ENCODE results near the gene WWP2.

The WWP2 gene

DNA sequence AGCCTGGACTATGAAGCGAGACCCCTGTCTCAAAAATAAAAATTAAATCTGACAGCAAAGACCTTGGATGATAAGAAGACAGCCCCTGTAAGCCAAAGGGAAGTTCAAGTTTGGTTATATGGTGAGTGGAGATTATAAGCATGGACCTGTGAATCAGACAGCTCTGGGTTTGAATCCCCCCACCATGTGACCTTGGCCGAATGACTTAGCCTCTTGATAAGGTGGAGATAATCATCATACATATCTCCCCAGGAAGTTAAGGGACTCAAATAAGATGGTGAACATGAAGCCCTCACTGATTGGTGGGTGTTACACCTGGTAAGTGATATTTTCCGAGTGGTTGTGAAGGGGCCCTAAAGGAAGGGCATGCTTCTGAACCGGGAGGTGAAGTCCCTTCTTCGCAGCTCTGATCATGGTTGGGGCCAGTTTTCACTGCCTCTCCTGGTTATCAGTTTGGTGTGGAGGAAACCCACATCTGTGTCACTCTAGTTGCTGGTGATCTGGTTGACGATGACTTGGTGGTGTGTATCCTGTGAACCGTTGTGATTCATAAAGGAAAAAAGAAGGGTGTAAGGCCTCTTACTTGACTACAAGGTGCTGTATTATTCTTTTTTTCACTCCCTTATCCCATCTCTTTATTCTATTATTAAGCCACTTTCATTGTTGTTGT is 127.3 kb downstream of the WWP2 start:
- DNase-seq (ENCODE audit: low read depth in 2 of 2) = no peak

DNA sequence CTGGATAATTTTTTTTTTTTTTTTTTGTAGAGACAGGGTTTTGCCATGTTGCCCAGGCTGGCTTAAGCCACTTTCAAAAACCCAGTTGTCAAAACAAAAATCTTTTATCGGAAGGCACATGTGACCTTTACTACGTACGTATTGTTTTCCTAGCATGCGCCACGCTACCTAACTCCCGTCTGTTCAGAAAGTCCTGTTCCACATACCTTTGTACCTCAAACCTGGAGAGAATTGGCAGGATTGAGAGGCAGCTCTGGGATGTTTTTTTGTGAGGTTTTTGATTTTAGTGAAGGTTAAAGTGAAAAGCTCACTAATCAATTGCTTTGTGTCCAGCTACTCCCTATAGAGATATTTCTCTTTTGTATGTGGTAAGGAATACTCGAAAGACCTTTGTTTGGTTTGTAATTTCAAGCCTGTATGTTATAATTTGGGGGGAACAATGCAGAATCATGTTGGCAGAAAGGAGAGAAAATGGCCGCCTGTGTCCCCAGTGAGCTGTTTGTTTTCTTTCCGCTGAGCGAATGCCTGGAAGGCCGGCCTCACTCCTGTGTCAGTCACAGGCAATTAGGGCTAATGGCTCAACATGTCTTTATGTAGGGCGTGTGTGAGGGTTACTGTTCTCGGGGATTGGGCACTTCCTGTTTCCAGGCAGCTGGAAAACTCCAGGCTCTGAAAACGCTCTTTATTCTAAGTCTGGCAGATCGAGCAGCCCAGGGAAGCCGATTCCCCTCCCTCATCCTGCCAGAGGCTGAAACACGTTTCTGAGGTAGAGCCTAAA is 128.2 kb downstream of the WWP2 start:
- DNase-seq (ENCODE audit: low read depth in 2 of 2) = no peak

DNA sequence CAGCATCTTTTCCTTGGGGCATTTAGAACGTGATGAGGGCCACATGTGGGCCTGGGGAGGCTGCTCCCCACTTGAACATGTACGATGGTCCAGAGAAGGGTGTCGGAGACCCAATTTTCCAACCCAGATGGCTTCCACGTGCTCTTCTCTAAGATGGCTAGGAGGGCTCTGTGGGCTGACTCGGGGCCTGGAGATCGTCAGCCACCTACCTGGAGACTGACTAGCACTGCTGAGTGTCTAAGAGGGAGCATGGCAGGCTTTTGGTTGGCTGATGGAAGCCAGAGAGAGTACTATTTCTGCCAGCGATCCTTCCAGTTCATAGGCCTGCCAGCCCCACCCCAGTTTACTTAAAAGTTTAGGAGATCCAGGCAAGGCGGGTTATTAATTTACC is 128.8 kb downstream of the WWP2 start:
- DNase-seq (ENCODE audit: low read depth in 2 of 2) = no peak

DNA sequence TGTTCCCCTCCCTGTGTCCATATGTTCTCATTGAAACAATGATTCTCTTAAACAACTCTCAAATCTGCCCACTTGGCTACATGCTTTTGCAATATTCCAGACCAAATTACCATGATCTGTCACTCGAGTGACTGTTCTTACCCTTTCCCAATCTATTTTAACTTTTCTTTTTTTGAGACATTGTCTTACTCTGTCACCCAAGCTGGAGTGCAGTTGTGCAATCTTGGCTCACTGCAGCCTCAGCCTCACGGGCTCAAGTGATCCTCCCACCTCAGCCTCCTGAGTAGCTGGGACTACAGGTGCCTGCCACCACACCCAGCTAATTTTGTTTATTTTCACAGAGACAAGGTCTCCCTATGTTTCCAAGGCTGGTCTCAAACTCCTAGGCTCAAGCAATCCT is 130.2 kb downstream of the WWP2 start:
- DNase-seq (ENCODE audit: low read depth in 2 of 2) = no peak

DNA sequence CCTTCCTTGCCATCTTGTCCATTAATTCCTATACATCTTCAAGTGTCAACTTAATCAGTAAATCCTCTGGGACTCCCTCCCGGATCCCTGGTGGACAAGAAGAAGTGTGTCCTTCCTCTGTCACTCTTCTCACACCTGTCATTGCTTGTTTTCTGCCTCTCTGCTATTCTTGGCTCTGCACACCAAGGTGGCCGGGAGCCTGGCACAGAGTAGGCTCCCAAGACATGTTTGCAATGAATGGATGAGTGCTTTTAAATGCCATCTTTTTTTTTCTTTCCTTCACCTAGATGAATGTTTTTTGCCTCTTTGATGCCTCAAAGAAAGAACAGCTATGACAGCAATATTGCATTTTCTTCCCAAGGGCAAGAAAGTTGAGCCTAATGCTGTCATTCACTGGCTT is 131.0 kb downstream of the WWP2 start:
- no peak for DNase-seq (ENCODE audit: low read depth in 2 of 2)

DNA sequence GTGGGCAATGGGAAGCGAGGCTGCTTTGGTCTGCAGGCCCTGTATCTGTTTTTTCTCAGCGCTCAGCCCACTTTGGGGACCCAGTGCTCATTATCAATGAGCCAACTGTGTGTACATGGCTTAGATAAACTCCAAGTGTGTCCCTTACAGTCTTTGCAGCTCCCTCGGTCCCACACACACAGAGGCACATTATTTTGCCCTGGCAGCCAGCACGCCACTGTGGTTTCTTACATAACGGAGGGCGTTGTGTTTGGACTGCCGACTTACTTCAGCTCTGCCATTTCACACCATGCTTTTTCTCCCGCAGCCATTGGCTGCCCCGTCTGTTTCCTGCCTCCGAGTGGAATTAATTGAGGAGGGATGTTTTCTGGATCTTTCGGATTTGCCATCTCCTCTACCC is 132.5 kb downstream of the WWP2 start:
- DNase-seq (ENCODE audit: low read depth in 2 of 2) = no peak

DNA sequence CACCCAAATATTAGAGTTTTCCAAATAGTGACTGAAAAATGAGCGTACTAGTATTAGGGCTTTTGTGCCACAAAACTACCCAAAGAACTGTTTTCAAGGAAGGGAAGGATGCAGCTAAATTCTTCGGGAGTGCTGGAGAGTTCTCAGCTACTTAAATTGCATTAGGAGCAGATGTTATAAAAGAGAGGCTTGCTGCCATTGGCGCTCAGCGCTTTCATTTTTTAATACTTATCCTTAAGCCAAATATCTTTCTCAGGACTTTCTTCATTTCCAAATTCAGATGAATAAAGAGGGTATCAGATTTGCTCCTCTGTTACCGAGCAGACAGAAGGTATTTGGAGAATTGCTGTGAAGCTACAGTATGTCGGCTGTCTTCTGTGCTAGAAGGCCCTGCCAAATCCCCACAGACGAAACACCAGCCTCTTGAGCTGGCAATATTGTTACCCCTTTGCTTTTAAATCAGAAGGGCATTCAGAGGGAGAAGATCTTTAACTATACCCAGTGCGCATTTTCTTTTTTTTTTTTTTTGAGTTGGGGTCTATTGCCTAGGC is 141.8 kb downstream of the WWP2 start:
- no peak for DNase-seq (ENCODE audit: low read depth in 2 of 2)

DNA sequence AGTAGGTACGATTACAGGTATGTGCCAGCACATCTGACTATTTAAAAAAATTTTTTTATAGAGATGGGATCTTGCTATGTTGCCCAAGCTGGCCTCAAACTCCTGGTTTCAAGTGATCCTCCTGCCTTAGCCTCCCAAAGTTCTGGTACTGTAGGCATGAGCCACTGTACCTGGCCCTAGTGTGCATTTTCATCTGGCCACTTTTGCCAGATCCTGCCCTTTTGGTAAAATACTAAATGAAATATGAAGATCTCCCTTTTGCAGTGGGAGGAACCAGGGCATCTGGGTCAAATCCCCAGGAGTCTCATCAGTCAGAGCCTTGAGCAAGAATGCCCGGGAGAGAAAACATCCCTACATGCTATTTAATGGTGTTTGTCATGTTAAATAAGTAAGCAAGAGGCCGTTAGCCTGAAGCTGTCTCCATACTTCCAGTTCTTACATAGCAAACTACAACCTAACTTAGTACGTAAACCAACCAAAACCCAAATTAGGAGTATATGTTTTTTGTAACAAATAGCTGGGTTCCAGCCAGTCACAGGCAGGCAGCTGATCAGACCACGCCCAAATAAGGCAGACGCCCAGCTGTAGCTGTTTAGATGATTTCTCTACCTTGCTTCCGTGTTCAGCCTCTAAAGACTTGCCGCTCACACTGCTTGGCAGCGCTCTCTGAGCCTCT is 142.5 kb downstream of the WWP2 start:
- no peak for DNase-seq (ENCODE audit: low read depth in 2 of 2)

DNA sequence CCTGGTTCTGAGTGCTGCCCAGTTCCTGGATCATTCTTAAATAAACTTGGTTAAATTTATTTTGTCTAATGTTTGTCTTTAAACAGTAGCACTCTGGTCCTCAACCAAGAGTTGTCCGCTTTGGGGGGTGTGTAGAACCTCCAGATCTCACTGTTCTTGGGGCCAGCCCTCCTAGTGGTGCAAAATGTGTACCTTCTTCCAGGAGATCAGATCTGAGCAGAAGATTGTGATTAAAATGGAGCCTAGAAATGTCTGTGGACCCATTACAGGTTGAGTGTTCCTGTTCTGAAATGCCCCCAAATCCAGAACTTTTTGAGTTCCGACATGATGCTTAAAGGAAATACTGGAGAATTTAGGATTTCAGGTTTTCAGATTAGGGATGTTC is 143.0 kb downstream of the WWP2 start:
- DNase-seq (ENCODE audit: low read depth in 2 of 2) = no peak

DNA sequence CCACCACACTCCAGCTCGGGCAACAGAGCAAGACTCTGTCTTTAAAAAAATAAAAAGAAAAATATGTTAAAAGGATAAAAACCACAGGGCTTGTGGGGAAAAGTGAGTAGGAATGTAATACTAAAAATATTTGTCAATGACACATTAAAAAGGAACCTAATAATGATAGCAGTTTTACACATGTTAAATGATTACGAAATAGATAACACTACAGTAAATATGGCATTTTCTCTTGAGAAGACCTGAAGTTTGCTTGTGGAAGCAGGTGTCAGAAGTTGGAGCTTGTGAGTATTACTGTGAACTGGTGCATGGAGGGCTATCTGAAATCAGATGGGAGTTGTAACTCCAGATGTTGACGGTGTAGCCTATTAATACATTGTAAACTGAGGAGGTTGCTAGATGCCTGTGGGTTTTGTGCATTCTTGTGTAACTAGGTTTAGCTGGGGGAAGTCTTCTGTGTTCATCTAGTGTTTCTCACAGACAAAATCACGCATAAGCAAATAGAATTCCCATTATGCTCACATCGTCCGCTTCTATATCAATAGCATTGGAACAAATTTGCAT is 144.8 kb downstream of the WWP2 start:
- peak; percentile 73 to 74 for DNase-seq (ENCODE audit: low read depth in 2 of 2)

DNA sequence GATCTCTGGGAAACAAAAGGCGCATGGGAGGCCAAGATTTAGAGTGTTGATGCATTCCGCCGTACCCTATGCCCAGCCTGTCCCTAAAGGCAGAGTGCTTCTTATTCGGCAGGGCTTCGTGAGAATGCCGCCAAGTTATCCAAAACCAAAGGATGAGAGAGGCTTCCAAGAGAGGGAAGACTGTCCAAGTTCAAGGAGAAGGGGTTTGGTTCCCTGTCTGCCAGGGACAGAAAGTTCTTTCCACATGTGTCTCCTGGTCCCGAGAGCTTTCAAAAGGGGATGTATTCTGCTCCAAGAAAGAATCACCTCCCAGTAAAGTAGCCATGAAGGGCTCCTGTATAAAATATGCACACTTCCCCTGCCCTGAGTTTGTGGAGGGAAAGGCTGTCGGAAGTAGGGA is 146.9 kb downstream of the WWP2 start:
- DNase-seq (ENCODE audit: low read depth in 2 of 2) = no peak

DNA sequence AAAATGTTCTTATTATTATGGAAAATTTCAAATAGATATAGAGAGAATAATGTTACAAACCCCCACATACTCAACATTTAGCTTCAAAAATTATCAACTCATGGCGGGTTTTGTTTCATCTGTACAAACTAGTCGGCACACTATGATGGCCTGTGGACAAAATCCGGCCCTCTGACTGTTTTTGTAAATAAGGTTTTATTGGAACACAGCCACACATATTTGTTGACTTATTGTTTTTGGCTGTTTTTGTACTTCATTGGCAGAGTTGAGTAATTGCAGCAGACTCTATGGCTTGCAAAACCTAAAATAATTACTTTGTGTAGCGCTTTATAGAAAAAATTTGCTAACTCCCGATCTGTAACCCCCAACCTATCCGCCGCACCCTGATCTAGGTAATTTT is 147.6 kb downstream of the WWP2 start:
- DNase-seq (ENCODE audit: low read depth in 2 of 2) = no peak

DNA sequence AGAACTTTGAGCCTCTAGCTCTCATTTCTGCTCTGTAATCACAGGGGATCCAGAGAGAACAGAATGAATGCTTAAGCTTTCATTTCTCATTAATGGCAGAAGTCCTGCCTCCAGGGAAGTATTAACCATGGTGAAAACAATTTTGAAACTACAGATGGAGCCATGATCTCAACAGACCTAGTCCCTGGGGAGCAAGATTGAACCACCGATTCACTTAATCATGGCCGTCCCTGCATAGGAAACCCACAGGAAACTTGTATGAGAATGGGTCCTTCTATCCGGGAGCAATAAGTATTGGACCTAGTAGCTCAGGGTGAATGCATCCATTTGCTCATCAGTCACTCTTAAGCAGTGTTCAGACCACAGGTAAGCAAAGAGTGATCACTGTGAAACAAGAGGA is 148.8 kb downstream of the WWP2 start:
- DNase-seq (ENCODE audit: low read depth in 2 of 2) = no peak

DNA sequence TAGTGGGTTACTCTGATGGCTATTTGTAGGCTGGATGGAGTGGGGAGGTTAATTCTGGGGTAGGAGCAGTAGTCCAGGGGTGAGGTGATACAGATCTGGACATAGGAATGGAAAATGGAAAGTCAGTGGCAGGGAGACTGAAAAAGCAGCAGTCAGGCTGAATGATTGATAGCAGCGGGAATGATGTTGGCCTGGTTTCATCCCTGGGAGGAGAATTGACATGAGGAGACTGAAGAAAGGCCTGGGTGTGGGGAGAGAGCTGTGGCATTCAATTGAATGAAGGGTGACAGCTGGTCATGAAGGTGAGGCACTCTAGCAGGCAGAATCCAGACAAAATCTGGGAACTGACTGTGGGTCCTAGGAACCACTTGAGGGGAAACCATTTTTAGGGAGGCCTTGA is 154.3 kb downstream of the WWP2 start:
- no peak for DNase-seq (ENCODE audit: low read depth in 2 of 2)

DNA sequence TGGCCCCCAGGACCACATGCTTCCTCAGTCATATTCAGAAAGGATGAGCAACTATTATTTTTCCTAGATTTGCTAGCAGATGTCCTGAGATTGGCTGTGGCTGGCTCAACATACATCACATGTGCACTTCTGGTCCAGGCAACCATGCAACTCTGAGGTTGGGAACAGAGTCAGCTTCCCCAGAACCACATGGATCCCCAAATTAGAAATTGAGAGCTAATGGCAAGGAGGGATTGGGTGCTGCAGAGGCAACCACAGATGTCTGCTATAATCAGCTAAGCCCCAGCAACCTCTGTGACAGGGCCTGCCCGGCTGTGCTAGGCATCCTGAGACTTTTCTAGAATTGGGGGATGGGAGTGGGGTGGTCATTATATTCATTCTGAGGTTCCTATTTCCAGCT is 155.2 kb downstream of the WWP2 start:
- no peak for DNase-seq (ENCODE audit: low read depth in 2 of 2)

DNA sequence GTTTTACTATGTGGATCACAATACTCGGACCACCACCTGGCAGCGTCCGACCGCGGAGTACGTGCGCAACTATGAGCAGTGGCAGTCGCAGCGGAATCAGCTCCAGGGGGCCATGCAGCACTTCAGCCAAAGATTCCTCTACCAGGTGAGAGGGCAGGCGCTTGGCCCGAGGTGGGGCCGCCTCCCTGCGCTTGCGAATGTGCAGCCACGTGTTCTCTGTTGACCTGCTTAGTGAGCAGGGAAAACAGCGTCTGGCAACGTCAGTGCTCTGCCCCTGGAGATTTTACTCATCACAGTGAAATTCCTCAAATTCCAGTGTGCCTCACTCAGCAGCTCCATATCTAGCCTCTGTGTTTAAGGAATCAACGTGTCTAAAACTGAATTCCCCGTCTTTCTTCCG is 155.6 kb downstream of the WWP2 start:
- DNase-seq (ENCODE audit: low read depth in 2 of 2) = peak; percentile 87 to 89

DNA sequence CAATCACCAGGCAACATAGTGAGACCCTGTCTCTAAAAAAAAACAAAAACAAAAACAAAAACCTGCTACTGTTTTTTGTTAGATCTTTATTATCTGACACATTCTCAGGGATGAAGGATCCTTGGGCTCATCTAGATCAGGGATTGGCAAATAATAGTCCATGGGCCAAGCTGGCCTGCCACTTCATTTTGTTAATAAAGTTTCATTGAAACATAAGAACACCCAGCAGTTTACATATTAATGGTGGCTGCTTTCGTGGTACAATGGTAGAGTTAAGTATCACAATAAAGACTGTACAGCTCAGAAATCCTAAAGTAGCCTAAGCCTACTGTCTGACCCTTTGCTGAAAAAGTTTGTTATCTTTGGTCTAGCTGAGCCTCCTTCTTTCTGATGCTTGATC is 156.1 kb downstream of the WWP2 start:
- DNase-seq (ENCODE audit: low read depth in 2 of 2) = no peak

DNA sequence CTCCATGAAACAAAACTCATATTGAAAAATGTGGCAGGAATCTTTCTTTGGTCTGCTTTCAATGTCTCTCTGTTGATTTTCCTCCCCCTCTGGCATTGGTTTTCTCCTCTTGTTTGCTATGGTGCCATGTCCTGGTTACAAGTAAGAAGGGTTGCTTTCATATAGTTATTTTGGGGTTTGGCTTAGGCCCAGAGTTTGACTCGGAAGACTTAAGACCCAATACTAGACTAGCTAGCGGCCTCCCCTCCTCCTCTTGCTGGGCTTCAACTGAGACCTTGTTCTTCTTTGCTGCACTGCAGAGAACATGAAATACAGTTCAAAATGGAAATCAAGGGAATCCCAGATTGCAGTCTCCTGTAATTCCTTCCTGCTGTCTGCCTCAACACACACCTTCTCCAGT is 159.0 kb downstream of the WWP2 start:
- DNase-seq (ENCODE audit: low read depth in 2 of 2) = no peak

DNA sequence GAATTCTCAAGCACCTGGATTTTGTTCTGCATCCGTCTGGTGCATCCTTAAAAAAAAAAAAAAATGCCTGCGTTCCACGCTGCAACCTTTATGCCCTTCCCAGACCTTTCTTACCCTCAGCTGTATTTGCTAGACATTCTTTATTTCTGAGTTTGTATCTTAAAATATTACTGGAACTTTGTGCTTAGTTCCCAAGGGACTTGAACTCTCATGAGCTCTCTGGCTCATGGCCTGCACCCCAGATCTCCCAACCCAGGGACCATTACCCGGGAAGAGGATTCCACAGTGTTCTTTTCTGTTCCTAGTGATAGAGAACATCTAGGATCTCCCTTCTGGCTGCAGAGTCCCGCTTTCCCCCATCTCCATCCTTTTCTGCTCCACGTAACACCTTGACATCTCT is 160.1 kb downstream of the WWP2 start:
- no peak for DNase-seq (ENCODE audit: low read depth in 2 of 2)

DNA sequence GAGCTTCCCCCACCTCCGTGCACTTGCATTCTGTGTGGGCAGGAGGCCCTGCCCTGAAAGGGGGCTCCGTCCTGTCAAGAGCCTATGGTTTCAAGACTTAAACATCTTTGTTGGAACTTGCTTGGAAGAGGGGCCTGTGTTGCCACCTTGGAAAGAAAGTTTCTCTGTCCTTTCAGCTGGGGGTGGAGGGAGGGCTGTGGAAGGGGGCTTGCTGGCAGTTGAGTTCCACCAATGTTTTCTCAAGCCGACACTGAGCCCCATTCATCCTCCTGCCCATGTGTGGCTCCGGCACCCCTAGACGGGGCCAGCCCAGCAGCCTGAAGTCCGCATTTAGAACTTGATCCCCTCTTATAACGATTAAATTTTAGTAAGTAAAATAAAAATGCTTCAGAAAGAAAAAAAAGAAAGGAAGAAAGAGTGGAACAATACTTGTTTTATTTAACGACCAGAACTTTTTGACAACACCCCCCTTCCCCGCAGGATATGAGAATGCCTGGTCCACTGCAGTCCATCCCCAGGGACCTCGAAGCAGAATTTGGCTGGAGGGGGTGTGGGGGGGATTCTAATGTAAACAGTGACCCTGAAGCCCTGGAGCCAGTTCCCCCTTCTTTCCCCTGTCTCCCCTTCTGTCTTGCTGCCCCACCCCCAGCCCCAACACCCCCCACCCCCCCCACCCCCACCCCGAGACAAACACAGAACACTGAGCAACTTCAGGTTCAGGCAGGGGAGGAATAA is 162.1 kb downstream of the WWP2 start:
- DNase-seq (ENCODE audit: low read depth in 2 of 2) = no peak

DNA sequence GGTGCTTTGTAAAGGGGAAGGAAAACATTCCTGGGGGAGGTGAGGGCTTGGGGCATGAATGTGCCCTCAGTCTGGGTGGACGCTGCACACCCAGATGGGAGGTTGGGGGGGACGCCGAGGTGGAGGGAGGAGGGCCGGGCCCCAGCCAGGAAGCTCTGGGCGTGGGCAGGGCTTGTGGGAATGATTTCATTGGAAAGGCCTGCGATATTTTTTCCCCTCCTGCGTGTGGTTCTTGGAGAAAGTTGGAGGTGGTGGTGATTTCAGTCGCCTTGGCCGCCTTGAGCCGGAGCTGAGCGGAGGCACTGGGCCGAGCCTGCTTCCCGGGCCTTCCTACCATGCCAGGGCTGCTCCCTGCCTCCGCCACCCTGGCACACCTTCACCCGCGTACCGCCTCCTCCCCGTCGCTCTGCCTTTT is 162.7 kb downstream of the WWP2 start:
- DNase-seq (ENCODE audit: low read depth in 2 of 2) = peak in 1 of 2 experiments; percentile 48

DNA sequence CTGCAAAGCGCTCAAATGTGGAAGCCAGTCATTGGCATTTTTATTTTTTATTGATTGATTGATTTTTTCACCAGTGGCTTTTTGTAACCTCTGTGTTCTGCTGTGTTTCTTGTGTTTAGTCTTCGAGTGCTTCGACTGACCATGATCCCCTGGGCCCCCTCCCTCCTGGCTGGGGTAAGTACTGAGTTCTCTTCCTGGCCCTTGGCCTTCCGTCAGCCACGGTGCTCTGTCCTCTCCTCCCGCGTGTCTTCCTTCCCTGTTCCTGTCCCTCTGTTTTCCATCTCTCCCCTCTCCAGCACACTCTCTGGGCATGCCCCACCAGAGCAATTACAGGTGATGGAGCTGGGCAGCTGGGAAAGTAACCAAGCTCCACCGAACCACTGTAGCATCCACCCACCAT is 163.2 kb downstream of the WWP2 start:
- no peak for DNase-seq (ENCODE audit: low read depth in 2 of 2)
